ENCODE measurements around the gene ZNF366.

The ZNF366 gene

DNA sequence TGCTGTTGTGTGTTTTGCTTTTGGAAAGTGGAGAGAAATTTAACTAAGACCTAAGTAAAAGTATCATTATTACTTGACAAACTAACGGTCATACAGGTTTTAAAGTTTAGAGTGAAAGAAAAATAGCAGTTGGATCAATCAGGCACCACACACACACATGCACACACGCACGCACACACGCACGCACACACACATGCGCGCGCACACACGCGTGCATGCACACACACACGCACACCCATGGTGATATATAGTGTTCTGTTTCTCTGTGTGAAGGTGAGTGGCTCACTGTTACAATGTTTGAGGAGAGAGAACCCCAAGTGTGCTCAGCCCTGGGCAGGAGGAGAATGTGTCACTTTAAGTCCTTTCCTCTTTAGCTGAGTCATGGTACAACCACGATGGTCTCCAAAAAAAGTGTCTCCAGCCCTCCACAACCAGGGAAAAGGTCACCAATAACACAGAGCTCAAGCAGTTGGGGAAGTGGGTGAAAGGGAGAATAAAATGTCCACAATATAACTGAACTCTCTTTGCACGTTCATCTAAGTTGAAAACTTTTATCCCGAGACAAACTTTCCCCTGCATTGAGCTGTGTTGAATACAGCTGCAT is 3.2 kb downstream of the ZNF366 start:
- peak; percentile 52 for DNase-seq
- in situ Hi-C loops (cut with MboI; ENCODE audit: low pct_unique_long_range_greater_than_20kb, low sequenced_read_pairs), result loop anchor here (25.0 kb wide), 1 partner anchor 142 kb away; no protein-coding TSS in a partner anchor

DNA sequence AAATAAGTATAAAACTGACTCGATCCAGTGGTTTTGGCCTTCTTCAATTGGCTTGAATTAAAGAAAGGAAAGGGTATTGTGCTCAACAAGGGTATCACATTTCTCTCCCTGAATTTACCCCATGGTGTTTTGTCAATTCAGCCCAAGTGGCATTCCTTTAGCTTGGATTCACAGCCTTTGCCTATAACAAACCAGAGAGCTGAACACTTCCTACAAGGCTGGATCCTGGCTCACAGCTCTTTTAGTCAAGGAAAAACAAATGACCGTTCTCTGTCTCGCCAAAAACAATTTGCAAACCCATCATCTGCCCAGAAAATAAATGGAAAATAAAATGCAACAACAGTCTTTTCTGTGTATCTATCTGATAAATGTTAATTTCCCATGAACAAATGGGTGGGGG is 5.7 kb downstream of the ZNF366 start:
- DNase-seq, result no peak
- in situ Hi-C loops (cut with MboI; ENCODE audit: low pct_unique_long_range_greater_than_20kb, low sequenced_read_pairs), result loop anchor here (25.0 kb wide), 1 partner anchor 139 kb away; no protein-coding TSS in a partner anchor

DNA sequence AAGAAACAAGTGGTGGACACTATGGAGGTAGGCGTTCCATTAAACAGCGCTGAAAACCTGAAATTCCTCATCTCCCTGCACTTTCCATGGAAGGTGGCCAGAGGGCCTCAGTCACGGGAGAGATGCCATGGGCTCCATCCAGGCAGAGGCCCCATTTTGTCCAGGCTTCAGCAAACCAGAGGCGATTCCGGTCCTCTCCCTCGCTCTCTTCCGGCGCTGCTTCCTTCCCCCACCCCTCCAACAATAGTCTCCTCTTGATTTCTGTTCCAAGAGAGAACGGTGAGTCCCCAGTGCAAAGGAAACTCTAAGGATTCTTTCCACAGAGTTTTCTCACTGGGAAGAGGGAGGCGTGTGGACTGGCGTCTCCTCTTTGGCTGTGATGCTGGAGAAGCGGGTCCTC is 7.5 kb downstream of the ZNF366 start:
- DNase-seq, result no peak
- in situ Hi-C loops (cut with MboI; ENCODE audit: low pct_unique_long_range_greater_than_20kb, low sequenced_read_pairs), result loop anchor here (25.0 kb wide), 1 partner anchor 137 kb away; no protein-coding TSS in a partner anchor

DNA sequence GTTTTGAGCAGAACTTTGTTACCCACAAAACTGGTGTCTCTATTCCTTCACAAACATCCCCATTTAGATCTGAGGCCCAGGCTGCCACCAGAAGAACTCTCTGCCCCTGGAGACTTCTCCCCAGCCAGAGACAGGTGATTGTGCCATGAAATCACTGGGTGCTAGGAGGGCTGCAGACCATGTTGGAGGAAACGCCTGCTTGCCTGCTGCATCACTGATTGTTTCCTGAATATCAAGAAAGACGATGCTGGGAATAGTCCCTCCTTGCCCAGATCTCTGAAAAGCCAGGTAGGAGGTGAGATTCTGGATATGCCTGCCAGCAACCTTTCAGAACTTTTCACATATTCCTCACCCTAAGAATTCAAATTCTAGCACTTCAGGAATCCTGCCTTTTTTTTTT is 8.1 kb downstream of the ZNF366 start:
- no peak for DNase-seq
- in situ Hi-C loops (cut with MboI; ENCODE audit: low pct_unique_long_range_greater_than_20kb, low sequenced_read_pairs), result no loop called here

DNA sequence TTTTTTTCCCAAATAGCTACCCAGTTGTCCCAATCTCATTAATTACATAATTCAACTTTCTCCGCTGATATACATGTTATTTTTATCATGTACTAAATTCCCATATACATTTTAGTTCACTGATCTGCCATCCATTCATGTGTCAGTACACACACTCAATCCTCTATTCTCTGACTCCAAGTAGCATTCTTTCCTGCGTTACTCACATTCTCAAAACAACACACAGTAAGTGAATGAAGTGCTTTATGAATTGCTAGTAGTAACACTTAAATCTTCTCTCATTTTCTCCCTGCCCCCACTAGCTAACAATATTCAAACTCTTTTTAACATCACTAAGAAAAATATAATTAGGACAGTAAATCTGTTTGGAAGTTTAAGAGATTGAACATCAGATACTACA is 8.9 kb downstream of the ZNF366 start:
- no peak for DNase-seq
- in situ Hi-C loops (cut with MboI; ENCODE audit: low pct_unique_long_range_greater_than_20kb, low sequenced_read_pairs), result no loop called here

DNA sequence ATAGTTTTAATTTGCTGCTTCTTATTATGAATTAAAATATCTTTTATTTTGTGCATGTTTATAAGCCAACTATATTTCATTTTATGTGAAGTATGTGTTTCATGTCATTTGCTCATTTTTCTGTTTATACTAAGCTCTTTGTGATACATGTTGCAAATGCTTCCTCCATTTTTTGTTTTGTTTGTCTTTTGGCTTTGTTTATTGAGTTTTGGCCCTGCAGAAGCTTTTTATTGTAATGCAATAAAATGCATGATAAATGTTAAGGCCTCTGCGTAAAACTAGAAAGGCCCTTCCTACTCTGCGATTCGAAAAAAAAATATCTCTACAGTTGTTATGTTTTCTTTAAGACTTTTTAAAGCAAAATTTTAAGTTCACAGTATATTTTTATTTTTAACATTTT is 9.4 kb downstream of the ZNF366 start:
- DNase-seq, result no peak
- in situ Hi-C loops (cut with MboI; ENCODE audit: low pct_unique_long_range_greater_than_20kb, low sequenced_read_pairs), result no loop called here

DNA sequence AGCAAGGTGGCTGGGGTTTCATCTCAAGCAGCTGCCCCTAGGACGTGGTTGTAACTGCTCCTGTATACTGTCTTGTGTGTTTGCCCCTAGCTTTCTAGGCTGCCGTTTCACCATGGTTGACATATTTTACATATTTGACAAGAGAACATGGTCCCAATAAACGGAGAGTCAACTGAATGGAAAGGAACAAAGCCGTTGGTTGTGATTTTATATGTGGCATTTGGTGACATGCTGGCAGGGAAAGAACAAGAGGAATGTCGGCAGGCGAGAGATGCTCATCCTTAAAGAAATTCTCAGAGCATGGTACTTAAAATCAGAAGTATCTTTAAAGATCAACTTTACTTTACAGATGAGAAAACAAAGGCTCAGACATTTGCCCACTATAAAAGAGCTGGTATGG is 11.8 kb downstream of the ZNF366 start:
- in situ Hi-C loops (cut with MboI; ENCODE audit: low pct_unique_long_range_greater_than_20kb, low sequenced_read_pairs), result no loop called here
- DNase-seq, result no peak

DNA sequence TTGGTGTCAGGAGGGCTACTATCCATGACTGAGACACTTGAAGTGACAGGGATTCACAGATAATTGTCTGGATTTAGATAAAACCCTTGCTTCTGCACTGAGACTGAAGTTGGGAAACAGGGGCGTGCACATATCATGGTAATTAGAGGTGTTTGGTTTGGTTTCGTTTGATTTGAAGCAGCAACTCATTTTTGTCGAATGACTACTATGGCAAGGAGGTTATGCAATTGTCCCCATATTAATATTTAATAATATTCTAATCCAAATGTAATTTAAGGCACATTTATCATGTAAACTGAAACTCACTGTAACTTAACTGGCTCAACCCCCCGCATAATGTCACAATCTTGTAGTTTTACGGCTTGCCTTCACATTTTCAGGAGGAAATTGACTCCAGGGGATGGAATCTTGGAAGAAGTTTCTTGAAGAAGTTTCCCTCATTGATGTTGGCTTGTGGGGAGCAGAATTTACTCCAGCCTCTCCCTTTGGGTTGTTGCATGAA is 12.5 kb downstream of the ZNF366 start:
- in situ Hi-C loops (cut with MboI; ENCODE audit: low pct_unique_long_range_greater_than_20kb, low sequenced_read_pairs), result no loop called here

DNA sequence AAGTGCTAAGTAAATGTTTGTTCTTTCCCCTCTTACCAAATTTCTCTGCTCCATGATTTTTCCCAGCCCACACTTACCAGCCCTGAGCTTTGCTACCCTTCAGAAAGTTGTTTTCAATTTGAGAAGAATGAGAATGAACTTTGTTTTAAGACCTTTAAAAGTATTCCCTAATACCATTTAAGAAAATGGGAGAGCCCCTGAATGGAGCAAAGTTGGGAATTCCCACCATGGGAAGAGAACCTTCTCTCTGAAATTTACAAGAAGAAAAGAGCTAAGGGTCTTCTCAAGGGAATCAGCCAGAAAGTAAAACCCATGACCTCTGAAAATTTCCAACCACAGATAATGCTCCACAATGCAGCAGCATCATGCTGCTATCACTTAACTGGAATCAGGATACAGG is 17.7 kb downstream of the ZNF366 start:
- in situ Hi-C loops (cut with MboI; ENCODE audit: low pct_unique_long_range_greater_than_20kb, low sequenced_read_pairs), result no loop called here
- no peak for DNase-seq

More for the DNA sequence above, 12.5 kb downstream of the ZNF366 start:
- no peak for DNase-seq

DNA sequence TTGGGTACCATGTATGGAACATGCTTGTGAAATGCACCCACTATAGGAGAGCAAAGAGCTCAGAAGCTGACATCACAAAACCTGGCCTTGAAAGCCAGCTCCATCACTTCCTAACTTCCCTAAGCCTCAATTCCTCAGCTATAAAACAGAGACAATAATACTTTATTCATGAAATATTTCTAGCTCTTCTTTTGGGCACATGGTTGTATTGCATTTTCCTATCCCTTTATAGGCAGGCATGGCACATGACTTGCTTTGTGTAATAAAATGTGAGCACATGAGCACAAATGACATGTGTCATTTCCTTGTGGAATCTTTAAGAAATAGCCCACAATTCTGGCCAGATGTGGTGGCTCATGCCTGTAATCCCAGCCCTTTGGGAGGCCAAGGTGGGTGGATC is 18.5 kb downstream of the ZNF366 start:
- in situ Hi-C loops (cut with MboI; ENCODE audit: low pct_unique_long_range_greater_than_20kb, low sequenced_read_pairs), result no loop called here
- no peak for DNase-seq

DNA sequence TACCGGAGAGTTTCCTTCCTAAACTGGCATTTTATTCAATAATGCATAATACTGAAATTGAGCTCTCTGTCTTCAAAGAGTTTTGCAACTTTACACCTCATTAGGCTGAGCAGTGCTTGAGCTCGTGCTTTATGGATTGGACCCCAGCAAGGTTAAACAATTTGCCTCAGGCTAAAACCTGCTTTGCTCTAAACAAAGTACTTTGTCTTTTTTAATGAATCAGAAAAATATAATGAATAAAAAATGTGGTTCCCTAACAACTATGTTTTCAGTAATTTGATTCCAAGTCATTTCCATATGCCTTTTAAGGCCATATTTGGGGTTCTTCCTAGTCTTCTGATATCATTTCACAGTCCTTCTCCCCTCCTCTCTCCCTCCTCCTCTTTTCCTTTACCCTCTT is 20.0 kb downstream of the ZNF366 start:
- in situ Hi-C loops (cut with MboI; ENCODE audit: low pct_unique_long_range_greater_than_20kb, low sequenced_read_pairs), result no loop called here
- DNase-seq, result no peak

DNA sequence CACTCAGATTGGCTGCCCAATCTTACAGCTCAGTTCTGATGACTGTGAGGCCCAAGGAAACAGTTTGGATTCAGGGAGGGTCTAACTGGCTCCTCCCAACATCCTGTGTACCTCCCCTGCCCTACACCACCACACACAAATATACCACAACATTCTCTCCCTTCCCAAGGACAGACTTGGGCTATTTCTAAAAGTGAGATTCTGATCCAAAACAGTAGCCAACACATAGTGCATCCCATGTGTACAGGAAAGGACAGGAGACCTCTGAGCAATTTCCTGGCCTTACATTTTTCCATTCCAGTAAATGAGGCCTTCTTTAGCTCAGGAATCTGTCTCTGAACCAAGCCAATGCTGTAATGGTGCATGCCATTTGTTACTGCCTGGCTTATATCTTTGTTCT is 20.8 kb downstream of the ZNF366 start:
- no peak for DNase-seq
- in situ Hi-C loops (cut with MboI; ENCODE audit: low pct_unique_long_range_greater_than_20kb, low sequenced_read_pairs), result no loop called here

DNA sequence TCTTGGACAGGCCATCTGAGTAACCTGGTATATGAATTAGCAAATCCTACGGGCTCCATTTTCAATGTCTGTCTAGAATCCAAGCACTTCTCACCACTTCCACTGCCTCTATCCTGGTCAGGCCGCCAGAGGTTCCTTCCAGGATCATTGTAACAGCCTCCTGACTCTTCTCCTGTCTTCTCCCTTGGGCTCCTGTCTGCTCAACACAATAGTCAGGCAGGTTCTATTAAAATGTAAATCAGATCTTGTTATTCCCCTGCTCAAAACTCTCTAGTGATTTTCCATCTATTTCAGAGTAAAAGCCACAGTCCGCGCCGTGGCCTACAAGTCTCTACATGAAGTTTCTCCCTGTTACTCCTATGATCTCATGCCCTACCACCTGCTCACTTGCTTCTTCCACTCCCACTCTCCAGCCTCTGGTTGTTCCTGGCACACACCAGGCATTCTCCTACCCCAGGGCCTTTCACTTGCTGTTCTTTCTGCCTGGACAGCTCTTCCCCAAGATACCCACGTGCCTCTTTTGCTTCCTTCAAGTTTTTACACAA is 21.7 kb downstream of the ZNF366 start:
- DNase-seq, result no peak
- in situ Hi-C loops (cut with MboI; ENCODE audit: low pct_unique_long_range_greater_than_20kb, low sequenced_read_pairs), result no loop called here

DNA sequence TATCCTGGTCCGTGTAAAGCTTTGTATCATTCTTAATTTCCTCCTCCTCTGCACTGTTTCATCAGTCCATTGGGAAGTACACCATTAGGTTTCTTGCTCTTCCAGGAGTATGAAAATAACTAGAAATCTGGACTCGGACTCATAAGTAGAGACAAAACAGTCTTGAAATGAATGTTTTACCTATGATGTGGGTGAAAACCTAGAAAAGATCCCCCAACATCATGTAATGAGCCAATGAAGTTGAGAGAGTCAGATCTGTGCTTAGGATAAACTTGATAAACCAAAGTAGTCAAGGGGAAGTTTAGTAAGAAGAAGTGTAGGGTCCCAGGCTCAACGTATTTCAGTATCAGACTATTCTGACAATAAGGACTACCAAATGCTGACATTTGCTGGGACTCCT is 25.2 kb downstream of the ZNF366 start:
- DNase-seq, result no peak
- in situ Hi-C loops (cut with MboI; ENCODE audit: low pct_unique_long_range_greater_than_20kb, low sequenced_read_pairs), result no loop called here

DNA sequence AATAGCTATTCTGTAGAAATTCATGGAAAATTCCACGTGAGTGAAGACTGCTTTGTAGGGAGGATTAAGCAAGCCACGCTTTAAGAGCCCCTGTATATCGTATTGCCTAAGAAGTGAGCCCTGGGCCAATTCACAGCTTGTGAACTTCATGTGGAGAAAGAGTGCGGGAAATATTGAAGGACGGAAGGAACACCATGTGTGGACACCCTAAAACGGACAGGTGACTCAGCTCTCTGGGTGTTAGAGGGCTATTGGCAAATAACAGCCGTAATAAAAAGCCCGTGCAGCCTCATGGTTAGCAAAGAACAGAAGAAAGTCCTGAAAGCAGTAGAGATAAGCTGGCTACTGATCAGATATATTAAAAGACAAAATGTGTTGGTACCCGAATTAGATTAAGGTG is 26.4 kb downstream of the ZNF366 start:
- DNase-seq, result no peak
- in situ Hi-C loops (cut with MboI; ENCODE audit: low pct_unique_long_range_greater_than_20kb, low sequenced_read_pairs), result no loop called here

DNA sequence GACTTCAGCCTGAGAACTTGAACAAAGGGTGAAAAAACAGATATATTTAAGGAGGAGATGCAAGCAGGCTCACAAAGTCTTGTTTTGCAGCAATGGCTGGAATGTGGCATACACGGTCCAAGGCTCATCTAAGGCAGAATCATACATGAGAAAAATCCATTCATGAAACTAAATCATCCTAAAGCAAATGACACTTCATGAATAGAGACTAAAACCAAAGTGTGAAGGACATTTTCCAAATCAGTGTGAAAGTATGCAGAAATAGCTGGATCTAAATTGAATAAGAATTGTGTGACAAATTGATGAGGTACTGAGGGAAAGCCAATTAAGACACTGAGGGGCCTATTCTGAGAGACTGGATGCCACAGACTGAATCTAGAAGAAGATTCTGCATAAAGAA is 27.3 kb downstream of the ZNF366 start:
- in situ Hi-C loops (cut with MboI; ENCODE audit: low pct_unique_long_range_greater_than_20kb, low sequenced_read_pairs), result no loop called here
- no peak for DNase-seq

DNA sequence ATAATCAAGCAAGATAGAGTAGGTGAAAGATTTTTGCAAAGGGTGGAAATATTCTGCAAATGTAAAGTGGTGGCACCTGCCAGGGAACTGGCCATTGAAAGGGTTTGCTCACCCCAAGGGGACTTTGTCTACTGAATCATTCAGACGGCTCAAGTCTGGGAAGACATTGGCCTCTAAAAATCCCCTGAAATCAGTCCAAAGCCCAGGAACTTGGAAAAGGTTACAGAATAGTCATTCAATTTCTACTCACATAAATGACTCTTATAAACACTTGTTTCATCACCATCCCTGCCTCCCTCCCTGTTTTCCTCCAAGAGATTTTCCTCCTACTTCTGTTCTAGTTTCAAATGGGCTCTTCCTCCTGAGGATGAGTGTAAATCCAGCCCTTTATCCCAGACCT is 28.5 kb downstream of the ZNF366 start:
- in situ Hi-C loops (cut with MboI; ENCODE audit: low pct_unique_long_range_greater_than_20kb, low sequenced_read_pairs), result no loop called here
- DNase-seq, result no peak

DNA sequence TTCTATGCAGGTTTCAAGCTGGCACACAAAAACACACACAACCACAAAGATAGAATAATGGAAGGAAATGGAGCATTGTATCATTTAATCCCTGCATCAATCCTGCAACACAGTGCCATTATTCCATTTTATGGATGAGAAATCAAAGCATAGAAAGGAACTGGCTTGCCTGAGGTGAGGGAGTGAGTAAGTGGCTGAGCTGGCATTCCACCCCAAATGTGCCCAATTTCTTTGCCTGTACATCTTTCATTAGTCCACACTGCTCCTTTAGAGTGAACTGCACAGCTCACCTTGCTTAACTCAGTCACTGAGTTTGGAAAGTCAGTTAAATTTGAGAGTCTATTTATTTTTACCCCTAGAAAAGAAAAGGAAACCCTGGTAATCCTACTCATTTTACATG is 28.9 kb downstream of the ZNF366 start:
- DNase-seq, result no peak
- in situ Hi-C loops (cut with MboI; ENCODE audit: low pct_unique_long_range_greater_than_20kb, low sequenced_read_pairs), result no loop called here

DNA sequence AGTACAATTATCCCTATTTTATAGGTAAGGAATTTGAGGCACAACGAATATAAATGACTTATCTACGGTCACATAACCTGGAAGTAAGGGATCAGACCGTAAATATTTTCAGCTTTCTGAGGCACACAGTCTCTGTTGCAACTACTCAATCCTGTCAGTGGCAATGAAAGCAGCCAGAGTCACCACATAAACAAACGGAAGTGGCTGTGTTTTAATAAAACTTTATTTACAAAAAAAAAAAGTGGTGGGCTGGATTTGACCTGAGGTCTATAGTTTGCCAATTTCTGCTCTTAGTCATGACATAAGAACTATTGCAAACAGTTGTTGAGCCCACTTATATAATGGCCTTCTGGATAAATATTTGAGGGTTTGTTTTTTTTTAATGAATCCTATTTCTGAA is 29.6 kb downstream of the ZNF366 start:
- no peak for DNase-seq
- in situ Hi-C loops (cut with MboI; ENCODE audit: low pct_unique_long_range_greater_than_20kb, low sequenced_read_pairs), result no loop called here

DNA sequence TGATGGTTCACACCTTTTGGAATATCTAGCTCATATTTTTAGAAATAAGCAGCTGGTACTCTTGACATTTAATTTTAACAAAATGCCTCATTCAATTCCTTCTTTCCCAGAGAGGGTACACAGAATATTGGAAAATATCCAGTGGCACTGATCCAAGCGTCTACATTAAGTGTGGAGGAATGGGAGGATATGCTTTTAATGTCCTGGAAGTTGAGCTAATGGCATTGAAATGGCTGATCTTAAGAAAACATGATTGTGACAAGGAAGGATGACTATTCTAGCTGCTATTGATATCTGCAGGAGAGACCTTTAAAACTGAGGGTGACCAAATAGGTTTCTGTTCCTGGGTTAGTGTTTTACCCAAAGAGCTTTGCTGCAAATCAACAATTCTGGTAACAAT is 30.0 kb downstream of the ZNF366 start:
- in situ Hi-C loops (cut with MboI; ENCODE audit: low pct_unique_long_range_greater_than_20kb, low sequenced_read_pairs), result no loop called here
- DNase-seq, result no peak

DNA sequence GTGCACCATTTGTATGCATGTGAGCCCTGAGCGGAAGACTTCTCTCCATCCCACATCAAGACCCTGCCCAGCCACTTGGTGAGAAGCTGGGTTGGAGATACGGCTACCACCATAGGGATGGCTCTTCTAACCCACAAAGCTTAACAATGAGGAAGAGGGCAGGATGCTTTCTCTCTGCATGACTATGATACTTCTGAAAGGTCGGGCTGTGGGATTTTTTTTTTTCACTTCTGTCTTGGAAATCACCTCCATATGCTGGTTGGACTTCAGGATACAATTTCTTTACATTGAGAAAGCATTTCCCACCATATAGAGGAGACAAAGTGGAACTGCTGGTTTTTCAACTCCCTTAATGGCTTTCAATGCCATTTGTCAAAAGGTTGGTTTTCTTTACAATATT is 30.5 kb downstream of the ZNF366 start:
- in situ Hi-C loops (cut with MboI; ENCODE audit: low pct_unique_long_range_greater_than_20kb, low sequenced_read_pairs), result no loop called here
- no peak for DNase-seq
